HUES6 (cell line): Measurements from ENCODE around the gene ANO1.

Source experiments
- H3K27ac ChIP-seq: 2 replicates; pipeline ENCODE4 v1.7.0; 2013; ENCODE audit warnings: low read depth, mild to moderate bottlenecking, low read length, inconsistent platforms
- H3K27me3 ChIP-seq: 2 replicates; pipeline ENCODE4 v1.6.1; 2013; ENCODE audit warnings: low read length; ENCODE audit not compliant: control insufficient read depth, insufficient read depth
- H3K36me3 ChIP-seq: 2 replicates; pipeline ENCODE4 v1.6.1; 2013; ENCODE audit warnings: low read length; ENCODE audit not compliant: control insufficient read depth, insufficient read depth
- H3K4me1 ChIP-seq: 2 replicates; pipeline ENCODE4 v1.6.1; 2013; ENCODE audit warnings: low read length; ENCODE audit not compliant: control insufficient read depth, insufficient read depth
- H3K4me3 ChIP-seq: 2 replicates; pipeline ENCODE4 v1.5.1; 2013; ENCODE audit warnings: low read depth, low read length
- H3K9ac ChIP-seq: one replicate; pipeline ENCODE4 v1.6.1; 2013; ENCODE audit warnings: mild to moderate bottlenecking, low read length
- H3K9me3 ChIP-seq: 2 replicates; pipeline ENCODE4 v1.6.1; 2013; ENCODE audit warnings: low read depth, low read length; ENCODE audit not compliant: control insufficient read depth, insufficient read depth

ANO1 gene

GRCh38 chr11:70184396-70184795 lies 106.3 kb downstream of the ANO1 start:
- no peak overlapping the region for H3K9ac ChIP-seq
- no peaks in the 10 kb centered on the region; the same call in 1 of the 2 replicates for H3K27me3 ChIP-seq
- no peaks in the 10 kb centered on the region for H3K36me3 ChIP-seq
- no peaks in the 10 kb centered on the region for H3K9me3 ChIP-seq
- H3K4me1 ChIP-seq = no peaks in the 10 kb centered on the region
- no peak overlapping the region for H3K4me3 ChIP-seq
- H3K27ac ChIP-seq = no peak overlapping the region

- H3K4me1 ChIP-seq = no peaks in the 10 kb centered on the region
- no peaks in the 10 kb centered on the region for H3K27me3 ChIP-seq
- H3K4me3 ChIP-seq = no peak overlapping the region
- no peak overlapping the region for H3K9ac ChIP-seq
- H3K27ac ChIP-seq = no peak overlapping the region
- H3K36me3 ChIP-seq = no peaks in the 10 kb centered on the region
- no peaks in the 10 kb centered on the region for H3K9me3 ChIP-seq
Measured at GRCh38 chr11:70185348-70186055, 107.4 kb downstream of the ANO1 start.

- Histone ChIP-seq H3K9ac (no peak overlapping the region), H3K4me1 (no peaks in the 10 kb centered on the region), H3K27ac (no peak overlapping the region), H3K9me3 (no peaks in the 10 kb centered on the region), H3K36me3 (no peaks in the 10 kb centered on the region), H3K27me3 (no peaks in the 10 kb centered on the region), H3K4me3 (no peak overlapping the region)
Measured at GRCh38 chr11:70186420-70186819, 108.3 kb downstream of the ANO1 start.

GRCh38 chr11:70186936-70187335 lies 108.8 kb downstream of the ANO1 start:
- no peaks in the 10 kb centered on the region for H3K4me1 ChIP-seq
- no peaks in the 10 kb centered on the region for H3K36me3 ChIP-seq
- H3K9ac ChIP-seq = no peak overlapping the region
- no peaks in the 10 kb centered on the region for H3K27me3 ChIP-seq
- H3K27ac ChIP-seq = no peak overlapping the region
- H3K4me3 ChIP-seq = no peak overlapping the region
- H3K9me3 ChIP-seq = no peaks in the 10 kb centered on the region

DNA sequence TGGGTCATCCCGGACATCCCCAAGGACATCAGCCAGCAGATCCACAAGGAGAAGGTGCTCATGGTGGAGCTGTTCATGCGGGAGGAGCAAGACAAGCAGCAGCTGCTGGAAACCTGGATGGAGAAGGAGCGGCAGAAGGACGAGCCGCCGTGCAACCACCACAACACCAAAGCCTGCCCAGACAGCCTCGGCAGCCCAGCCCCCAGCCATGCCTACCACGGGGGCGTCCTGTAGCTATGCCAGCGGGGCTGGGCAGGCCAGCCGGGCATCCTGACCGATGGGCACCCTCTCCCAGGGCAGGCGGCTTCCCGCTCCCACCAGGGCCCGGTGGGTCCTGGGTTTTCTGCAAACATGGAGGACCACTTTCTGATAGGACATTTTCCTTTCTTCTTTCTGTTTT lies 109.7 kb downstream of the ANO1 start:
- Histone ChIP-seq H3K9me3 (no peaks in the 10 kb centered on the region), H3K4me3 (no peak overlapping the region), H3K36me3 (no peaks in the 10 kb centered on the region), H3K4me1 (no peaks in the 10 kb centered on the region), H3K9ac (no peak overlapping the region), H3K27me3 (no peaks in the 10 kb centered on the region), H3K27ac (no peak overlapping the region)

GRCh38 chr11:70189622-70190021 lies 111.5 kb downstream of the ANO1 start:
- H3K9me3 ChIP-seq = no peaks in the 10 kb centered on the region
- H3K27me3 ChIP-seq = 0 out of 2 replicates have a peak, but pooled peaks cover 2% of the 10 kb centered on the region
- no peaks in the 10 kb centered on the region for H3K36me3 ChIP-seq
- no peak overlapping the region for H3K9ac ChIP-seq
- no peak overlapping the region for H3K27ac ChIP-seq
- no peaks in the 10 kb centered on the region for H3K4me1 ChIP-seq
- no peak overlapping the region for H3K4me3 ChIP-seq

DNA sequence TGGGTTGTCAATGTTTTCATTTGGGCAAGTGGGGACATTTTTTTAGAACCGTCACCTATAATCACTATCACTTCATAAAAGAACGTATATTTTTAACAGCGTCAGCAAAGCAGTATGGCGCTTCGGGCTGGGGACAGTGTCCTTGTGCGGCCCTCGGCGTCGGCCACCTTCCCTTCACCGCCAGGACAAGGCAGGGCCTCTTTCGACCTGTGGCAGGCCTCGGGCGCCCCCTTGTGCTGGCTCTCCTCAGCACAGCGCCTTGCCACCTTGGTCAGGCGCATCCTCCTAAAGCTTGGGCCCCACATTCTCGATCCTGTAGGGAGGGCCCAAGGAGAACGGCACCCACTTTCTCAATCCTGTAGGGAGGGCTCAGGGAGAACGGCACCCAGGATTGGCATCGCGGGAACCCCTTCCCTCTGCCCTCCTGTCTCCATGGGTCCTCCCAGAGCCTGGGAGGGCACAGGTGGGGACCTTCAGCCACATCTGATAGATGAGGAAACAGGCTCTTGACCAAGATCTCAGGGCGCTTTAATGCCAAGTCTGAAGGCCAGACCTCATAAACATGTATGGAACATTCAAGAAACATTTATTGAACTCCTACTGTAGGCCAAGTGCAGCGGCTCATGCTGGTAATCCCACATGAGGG lies 113.5 kb downstream of the ANO1 start:
- Histone ChIP-seq H3K9ac (no peak overlapping the region), H3K4me3 (no peak overlapping the region), H3K9me3 (no peaks in the 10 kb centered on the region), H3K4me1 (no peaks in the 10 kb centered on the region), H3K36me3 (no peaks in the 10 kb centered on the region), H3K27ac (no peak overlapping the region), H3K27me3 (0 out of 2 replicates have a peak, but pooled peaks cover 6% of the 10 kb centered on the region)

DNA sequence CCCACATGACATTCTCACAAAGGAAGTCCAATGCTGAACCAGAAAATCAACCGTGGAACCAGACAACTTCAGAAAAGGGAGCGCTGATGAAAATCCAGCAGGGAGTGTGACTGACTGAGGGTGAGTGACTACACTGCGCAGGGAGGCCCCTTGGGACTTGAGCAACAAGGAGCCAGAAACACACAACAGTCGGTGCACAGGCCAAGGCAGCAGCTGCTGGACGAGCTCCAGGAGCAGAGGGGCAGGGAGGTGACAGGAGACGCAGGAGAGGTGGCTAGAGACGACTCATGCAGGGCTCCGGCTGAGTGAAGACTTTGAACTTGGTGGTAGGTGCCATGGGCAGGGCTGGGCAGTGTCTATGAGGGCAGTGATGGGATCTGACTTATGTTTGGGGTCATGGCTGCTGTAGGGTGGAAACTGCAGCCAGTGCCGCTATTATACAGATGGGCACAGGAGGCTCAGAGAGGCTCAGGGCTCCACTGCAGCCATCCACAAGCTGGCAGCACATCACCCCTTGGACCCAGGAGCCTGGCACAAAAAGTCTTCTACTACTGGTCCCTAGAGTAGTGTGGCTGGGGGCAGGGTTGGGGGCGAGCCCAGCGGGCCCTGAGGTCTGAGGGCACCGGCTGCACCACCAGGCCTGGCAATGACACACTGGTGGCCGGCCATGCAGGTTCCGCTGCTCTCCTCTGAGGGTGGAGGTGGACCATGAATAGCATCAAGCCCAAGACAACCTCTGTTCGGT lies 114.7 kb downstream of the ANO1 start:
- Histone ChIP-seq H3K9me3 (no peaks in the 10 kb centered on the region), H3K27ac (no peak overlapping the region), H3K4me3 (no peak overlapping the region), H3K36me3 (no peaks in the 10 kb centered on the region), H3K27me3 (0 out of 2 replicates have a peak, but pooled peaks cover 6% of the 10 kb centered on the region), H3K9ac (no peak overlapping the region), H3K4me1 (no peaks in the 10 kb centered on the region)

DNA sequence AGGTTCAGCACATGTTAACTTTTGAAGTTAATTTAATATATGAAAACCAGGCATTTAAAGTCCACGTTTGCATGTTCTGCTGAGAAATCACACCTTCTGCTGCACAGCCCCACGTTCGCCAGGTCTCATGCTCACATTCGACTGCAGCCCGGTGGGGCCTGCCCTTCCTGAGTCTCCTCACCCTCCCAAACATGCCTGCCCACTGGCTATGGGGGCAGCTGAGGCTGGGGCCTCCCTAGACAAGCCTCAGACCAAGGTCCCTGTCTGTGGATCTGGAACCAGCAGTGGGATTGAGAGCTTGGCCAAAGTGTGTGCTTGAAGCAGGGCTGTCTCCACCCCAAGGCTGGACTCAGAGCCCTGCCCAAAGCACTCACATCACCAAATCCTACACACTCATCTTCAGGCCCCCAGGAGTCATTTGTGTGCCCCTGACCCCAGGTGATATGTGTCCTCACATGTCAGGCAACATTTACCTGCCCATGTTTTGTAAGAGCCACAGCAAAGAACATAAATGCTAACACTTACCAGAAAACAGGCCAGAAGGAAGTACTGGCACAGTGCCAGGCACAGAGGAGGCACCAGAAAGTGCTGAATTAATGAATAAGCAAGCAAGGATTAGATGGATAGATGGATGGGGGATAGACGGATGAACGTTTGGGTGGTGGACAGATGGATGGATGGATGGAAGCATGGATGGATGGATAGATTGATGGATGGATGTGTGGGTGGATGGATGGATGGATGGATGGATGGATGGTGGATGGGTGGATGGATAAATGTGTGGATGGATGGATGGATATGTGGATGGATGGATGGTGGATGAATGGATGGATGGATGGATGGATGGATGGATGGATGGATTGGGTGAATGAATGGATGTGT lies 115.5 kb downstream of the ANO1 start:
- Histone ChIP-seq H3K9ac (no peak overlapping the region), H3K4me3 (no peak overlapping the region), H3K27ac (no peak overlapping the region), H3K36me3 (no peaks in the 10 kb centered on the region), H3K27me3 (0 out of 2 replicates have a peak, but pooled peaks cover 6% of the 10 kb centered on the region), H3K9me3 (no peaks in the 10 kb centered on the region), H3K4me1 (no peaks in the 10 kb centered on the region)
